Karpas-422 (cell line): ENCODE results near the gene LRRC27. TPM values are rescaled to one million over a fixed set of nuclear protein-coding genes. Genes with fewer than 3 reads are reported as not detected.
"Not testable (repeated sequence)": the region's sequence is repeated elsewhere in the genome, so short reads cannot be mapped to it uniquely, and the experiment has no call there.

Experiments used
- DNase-seq: peaks from one replicate; pipeline ENCODE4 v3.0.0-alpha.2; 2015
- H2AFZ ChIP-seq: fragments of 200-600 bp; sonication (generic); 2 replicates; pipeline ENCODE4 v1.6.1; 2014; ENCODE audit warnings: antibody characterized with exemption, low read length, mixed read lengths
- H3K27ac ChIP-seq: fragments of 200-600 bp; sonication (generic); 2 replicates; pipeline ENCODE4 v1.5.1; 2014; ENCODE audit warnings: mild to moderate bottlenecking, low read length, moderate library complexity
- H3K27me3 ChIP-seq: fragments of 200-600 bp; sonication (generic); 2 replicates; pipeline ENCODE4 v1.6.1; 2014; ENCODE audit warnings: low read length, mixed read lengths
- H3K36me3 ChIP-seq: fragments of 200-600 bp; sonication (generic); 2 replicates; pipeline ENCODE4 v1.6.1; 2014; ENCODE audit warnings: low read length, mixed read lengths; ENCODE audit not compliant: insufficient read depth
- H3K4me1 ChIP-seq: fragments of 200-600 bp; sonication (generic); 2 replicates; pipeline ENCODE4 v1.6.1; 2014; ENCODE audit warnings: mild to moderate bottlenecking, low read length, mixed read lengths
- H3K4me2 ChIP-seq: fragments of 200-600 bp; sonication (generic); 2 replicates; pipeline ENCODE4 v1.6.1; 2014; ENCODE audit warnings: low read length, low read depth, mild to moderate bottlenecking; ENCODE audit not compliant: poor library complexity, severe bottlenecking
- H3K4me3 ChIP-seq: fragments of 200-600 bp; sonication (generic); 2 replicates; pipeline ENCODE4 v1.5.1; 2014; ENCODE audit warnings: mild to moderate bottlenecking, antibody characterized with exemption, low read length, mixed read lengths
- H3K79me2 ChIP-seq: fragments of 200-600 bp; sonication (generic); 2 replicates; pipeline ENCODE4 v1.6.1; 2014; ENCODE audit warnings: mild to moderate bottlenecking, low read length, mixed read lengths
- H3K9ac ChIP-seq: fragments of 200-600 bp; sonication (generic); 2 replicates; pipeline ENCODE4 v1.6.0; 2014; ENCODE audit warnings: low read length
- H3K9me2 ChIP-seq: fragments of 200-600 bp; sonication (generic), shearing (Covaris generic); replicated peaks from 2 replicates; pipeline ENCODE4 v1.6.0; 2014; ENCODE audit warnings: mild to moderate bottlenecking, low read length, moderate library complexity; ENCODE audit not compliant: insufficient read depth
- H3K9me3 ChIP-seq: fragments of 300-700, 200-600 bp; sonication (generic); 2 replicates; pipeline ENCODE4 v1.6.1; 2014; ENCODE audit warnings: low read length, mixed read lengths
- H4K20me1 ChIP-seq: fragments of 200-600 bp; sonication (generic); 2 replicates; pipeline ENCODE4 v1.6.1; 2014; ENCODE audit warnings: mild to moderate bottlenecking, antibody characterized with exemption, low read length, low read depth; ENCODE audit not compliant: insufficient read depth
- total RNA-seq: library from RNA; depleted of rRNA; stranded (reverse); fragments of >200 nt; shearing (Covaris generic); gene quantifications from 2 replicates; pipeline ENCODE4 v1.2.3, GENCODE V29; 2014; ENCODE audit warnings: low replicate concordance

Gene LRRC27
- total RNA-seq, 1 experiment from 2014 or later: 2.2 TPM

DNA sequence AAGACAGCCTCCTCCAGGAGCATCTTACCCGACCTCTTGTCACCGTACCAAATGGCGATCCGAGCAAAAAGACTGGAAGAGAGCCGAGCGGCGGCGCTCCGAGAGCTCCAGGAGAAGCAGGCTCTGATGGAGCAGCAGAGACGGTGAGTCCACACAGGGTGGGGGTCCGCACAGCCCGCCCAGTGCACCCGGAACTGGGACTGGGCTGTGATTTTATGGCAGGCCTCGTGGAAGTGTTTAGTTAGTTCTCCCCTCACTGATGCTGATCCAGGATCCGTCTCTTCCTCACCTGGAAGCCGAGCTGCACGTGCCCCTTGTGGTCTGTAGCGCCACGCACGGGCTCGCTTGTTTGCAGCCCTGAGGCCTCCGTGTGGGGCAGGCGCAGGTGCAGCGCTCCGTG, 19.6 kb downstream of the LRRC27 start:
- no peak overlapping the region for H3K4me2 ChIP-seq
- no peak overlapping the region for H2AFZ ChIP-seq
- no peaks in the 10 kb centered on the region for H3K4me1 ChIP-seq
- H3K9me3 ChIP-seq: no peaks in the 10 kb centered on the region
- no peak overlapping the region for H3K9ac ChIP-seq
- no peak overlapping the region for H3K4me3 ChIP-seq
- H3K36me3 ChIP-seq: no peaks in the 10 kb centered on the region
- no peaks in the 10 kb centered on the region for H3K27me3 ChIP-seq
- DNase-seq: no peak
- no peaks in the 10 kb centered on the region for H4K20me1 ChIP-seq
- no peaks in the 10 kb centered on the region for H3K9me2 ChIP-seq
- H3K79me2 ChIP-seq: no peaks in the 10 kb centered on the region
- H3K27ac ChIP-seq: no peak overlapping the region

DNA sequence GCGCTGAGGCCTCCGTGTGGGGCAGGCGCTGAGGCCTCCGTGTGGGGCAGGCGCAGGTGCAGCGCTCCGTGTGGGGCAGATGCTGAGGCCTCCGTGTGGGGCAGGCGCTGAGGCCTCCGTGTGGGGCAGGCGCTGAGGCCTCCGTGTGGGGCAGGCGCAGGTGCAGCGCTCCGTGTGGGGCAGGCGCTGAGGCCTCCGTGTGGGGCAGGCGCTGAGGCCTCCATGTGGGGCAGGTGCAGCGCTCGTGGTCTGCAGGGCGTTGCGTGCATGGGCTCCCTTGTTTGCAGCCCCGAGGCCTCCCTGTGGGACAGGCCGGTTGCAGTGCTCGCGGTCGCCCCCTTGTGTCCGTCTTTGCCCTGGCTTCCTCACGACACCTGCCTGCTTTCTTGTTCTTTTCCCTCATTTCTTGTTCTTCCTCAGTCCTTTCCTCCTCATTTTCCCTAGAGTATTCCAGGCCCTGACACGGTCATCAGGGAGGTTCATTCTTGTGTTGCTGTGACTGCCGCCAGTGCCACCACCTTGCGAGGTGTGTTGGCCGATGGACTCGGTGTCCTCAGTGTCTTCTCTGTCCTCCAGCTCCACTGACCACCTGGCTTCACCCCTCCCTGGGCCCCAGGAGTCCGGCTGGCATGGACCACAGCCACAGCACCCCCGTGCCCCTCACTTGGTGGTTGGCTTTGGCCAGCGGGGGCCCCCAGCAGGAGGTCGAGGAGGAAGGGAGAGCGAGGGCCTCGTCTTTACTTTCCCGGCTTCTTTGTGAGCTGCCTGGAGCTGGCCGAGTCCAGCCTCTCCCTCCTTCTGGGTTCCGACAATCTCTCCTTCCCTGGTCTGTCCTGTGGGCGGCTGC, 20.7 kb downstream of the LRRC27 start:
- H3K27me3 ChIP-seq, H3K79me2 ChIP-seq, H3K4me1 ChIP-seq, H4K20me1 ChIP-seq, H3K4me3 ChIP-seq, H3K9ac ChIP-seq, H3K36me3 ChIP-seq, H3K9me3 ChIP-seq, H2AFZ ChIP-seq, H3K4me2 ChIP-seq, H3K27ac ChIP-seq, H3K9me2 ChIP-seq: not testable (repeated sequence)
- peak; percentile 82 for DNase-seq

- H3K79me2 ChIP-seq: no peaks in the 10 kb centered on the region
- H3K27ac ChIP-seq: no peak overlapping the region
- H3K9me3 ChIP-seq: no peaks in the 10 kb centered on the region
- no peak overlapping the region for H3K4me2 ChIP-seq
- H3K4me1 ChIP-seq: no peaks in the 10 kb centered on the region
- H3K36me3 ChIP-seq: no peaks in the 10 kb centered on the region
- no peak overlapping the region for H3K4me3 ChIP-seq
- no peak overlapping the region for H3K9ac ChIP-seq
- no peak overlapping the region for H2AFZ ChIP-seq
- no peaks in the 10 kb centered on the region for H3K27me3 ChIP-seq
- DNase-seq: no peak
- no peaks in the 10 kb centered on the region for H3K9me2 ChIP-seq
- no peaks in the 10 kb centered on the region for H4K20me1 ChIP-seq
Observed at GRCh38 chr10:132353456-132354355, 21.7 kb downstream of the LRRC27 start.

DNA sequence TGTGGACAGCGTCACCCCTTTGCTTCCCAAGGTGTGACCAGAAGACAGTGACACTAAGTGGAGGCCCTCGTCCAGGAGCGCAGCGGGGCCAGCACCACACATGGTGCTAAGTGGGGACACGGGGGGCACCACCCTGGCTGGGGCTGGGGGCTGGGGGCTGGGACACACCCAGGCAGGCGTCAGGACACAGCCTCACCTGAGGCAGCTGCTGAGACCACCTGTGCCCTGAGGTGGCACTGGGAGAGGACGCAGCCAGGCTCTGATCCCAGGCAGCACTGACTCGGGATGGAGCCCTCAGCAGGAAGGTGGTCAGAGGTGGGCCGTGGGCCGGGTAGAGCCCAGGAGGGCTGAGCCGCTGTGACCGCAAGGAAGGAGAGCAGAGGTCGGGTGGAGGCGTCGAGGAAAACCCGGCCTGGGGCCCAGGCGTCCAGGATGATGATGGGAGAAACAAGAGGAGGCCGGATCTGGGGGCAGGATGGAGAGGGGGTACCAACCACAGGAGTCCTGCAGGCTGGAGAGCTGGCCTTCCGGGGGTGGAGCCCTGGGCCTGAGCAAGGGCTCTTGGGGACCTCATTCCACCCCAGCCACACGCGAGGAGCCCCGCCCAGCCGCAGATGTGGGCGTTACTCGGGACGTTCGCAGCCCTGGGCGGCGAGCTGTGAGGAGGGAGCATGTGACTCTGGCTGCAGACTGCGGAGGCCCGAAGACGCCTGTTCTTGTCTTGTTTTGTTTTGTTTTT, 22.5 kb downstream of the LRRC27 start:
- Histone ChIP-seq H4K20me1 (no peaks in the 10 kb centered on the region), H3K9me2 (no peaks in the 10 kb centered on the region), H3K9ac (no peak overlapping the region), H3K36me3 (no peaks in the 10 kb centered on the region), H3K4me3 (no peak overlapping the region), H3K9me3 (no peaks in the 10 kb centered on the region), H3K4me2 (no peak overlapping the region), H3K79me2 (no peaks in the 10 kb centered on the region), H2AFZ (no peak overlapping the region), H3K4me1 (no peaks in the 10 kb centered on the region), H3K27me3 (no peaks in the 10 kb centered on the region), H3K27ac (no peak overlapping the region)
- no peak for DNase-seq

DNA sequence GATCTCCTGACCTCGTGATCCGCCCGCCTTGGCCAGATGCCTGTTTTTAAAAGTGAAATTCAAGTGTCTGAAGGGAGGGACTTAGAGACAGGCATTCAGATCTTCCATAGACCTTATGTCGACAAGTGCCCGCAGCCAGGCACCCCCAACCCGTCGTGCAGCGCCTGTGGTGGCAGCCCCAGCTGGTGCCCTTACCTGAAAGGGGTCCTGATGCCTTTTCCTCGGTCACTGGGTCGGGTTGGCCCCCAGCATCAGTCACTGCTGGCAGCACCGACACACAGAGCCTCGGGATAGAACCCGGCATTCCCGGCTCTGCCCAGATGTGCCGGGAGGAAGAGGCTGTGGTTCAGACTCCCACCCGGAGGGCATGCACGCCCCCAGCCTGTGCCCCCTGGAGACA, 23.3 kb downstream of the LRRC27 start:
- no peaks in the 10 kb centered on the region for H3K9me3 ChIP-seq
- H3K36me3 ChIP-seq: no peaks in the 10 kb centered on the region
- no peak overlapping the region for H3K9ac ChIP-seq
- H3K4me1 ChIP-seq: no peaks in the 10 kb centered on the region
- H3K27me3 ChIP-seq: no peaks in the 10 kb centered on the region
- H2AFZ ChIP-seq: no peak overlapping the region
- H3K79me2 ChIP-seq: no peaks in the 10 kb centered on the region
- H3K4me3 ChIP-seq: no peak overlapping the region
- DNase-seq: no peak
- no peak overlapping the region for H3K27ac ChIP-seq
- no peak overlapping the region for H3K4me2 ChIP-seq
- no peaks in the 10 kb centered on the region for H4K20me1 ChIP-seq
- no peaks in the 10 kb centered on the region for H3K9me2 ChIP-seq

DNA sequence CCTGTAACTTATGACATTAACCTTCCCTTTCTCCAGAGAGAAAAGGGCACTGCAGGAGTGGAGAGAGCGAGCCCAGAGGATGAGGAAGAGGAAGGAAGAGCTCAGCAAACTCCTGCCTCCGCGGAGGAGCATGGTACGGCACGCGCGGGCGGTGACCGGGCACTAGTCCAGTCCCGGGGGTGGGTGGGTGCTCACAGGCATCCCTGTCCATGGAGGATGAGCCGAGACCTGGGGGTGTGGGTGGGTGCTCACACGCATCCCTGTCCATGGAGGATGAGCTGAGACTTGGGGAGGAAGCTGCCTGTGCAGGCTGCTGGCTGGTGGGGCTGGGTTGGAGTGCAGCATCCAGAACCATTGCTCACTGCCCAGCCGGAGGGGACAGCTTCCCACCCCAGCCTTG, 23.8 kb downstream of the LRRC27 start:
- H3K9me3 ChIP-seq: no peaks in the 10 kb centered on the region
- H3K79me2 ChIP-seq: no peaks in the 10 kb centered on the region
- H3K9me2 ChIP-seq: no peaks in the 10 kb centered on the region
- no peak overlapping the region for H3K9ac ChIP-seq
- no peak overlapping the region for H2AFZ ChIP-seq
- no peaks in the 10 kb centered on the region for H3K36me3 ChIP-seq
- no peak for DNase-seq
- no peak overlapping the region for H3K4me2 ChIP-seq
- H3K4me3 ChIP-seq: no peak overlapping the region
- no peaks in the 10 kb centered on the region for H3K4me1 ChIP-seq
- no peak overlapping the region for H3K27ac ChIP-seq
- H4K20me1 ChIP-seq: no peaks in the 10 kb centered on the region
- no peaks in the 10 kb centered on the region for H3K27me3 ChIP-seq

- H3K27me3 ChIP-seq: no peaks in the 10 kb centered on the region
- no peaks in the 10 kb centered on the region for H4K20me1 ChIP-seq
- H3K27ac ChIP-seq: no peak overlapping the region
- no peak overlapping the region for H2AFZ ChIP-seq
- no peaks in the 10 kb centered on the region for H3K9me3 ChIP-seq
- H3K4me2 ChIP-seq: no peak overlapping the region
- H3K79me2 ChIP-seq: no peaks in the 10 kb centered on the region
- H3K4me3 ChIP-seq: no peak overlapping the region
- H3K9ac ChIP-seq: no peak overlapping the region
- H3K9me2 ChIP-seq: no peaks in the 10 kb centered on the region
- no peaks in the 10 kb centered on the region for H3K36me3 ChIP-seq
- H3K4me1 ChIP-seq: no peaks in the 10 kb centered on the region
- DNase-seq: no peak
Observed at GRCh38 chr10:132356621-132357195, 24.7 kb downstream of the LRRC27 start.
